Lung (tissue), 12 donors: Measurements from ENCODE around the gene DENND1A. TPM values are rescaled to one million over a fixed set of nuclear protein-coding genes. Genes with fewer than 3 reads are reported as not detected.

Experiments used
- ATAC-seq: fragments of 200-7000 bp; cut with Tn5 transposase; one replicate; pipeline ENCODE4 v1.9.1; 2020; ENCODE audit warnings: moderate number of reproducible peaks; ENCODE audit not compliant: insufficient read depth, low FRiP score
- DNase-seq, 3 donors: peaks; one replicate each; pipeline ENCODE4 v3.0.0-alpha.2; 2013 to 2017
- H3K27ac ChIP-seq, 2 donors: one replicate each; pipeline ENCODE4 v1.5.1; 2013; ENCODE audit warnings: mild to moderate bottlenecking in 2 of 2, moderate library complexity in 2 of 2, control low read depth in 1 of 2, inconsistent platforms in 1 of 2, low read depth in 1 of 2, low read length in 1 of 2
- H3K27me3 ChIP-seq, 3 donors: one replicate each; pipeline ENCODE4 v1.5.1; 2013; ENCODE audit warnings: low read length in 2 of 3; ENCODE audit not compliant: control insufficient read depth in 3 of 3, insufficient read depth in 3 of 3
- H3K36me3 ChIP-seq, 4 donors: one replicate each; pipeline ENCODE4 v1.5.1; 2013; ENCODE audit warnings: low read length in 4 of 4, mild to moderate bottlenecking in 1 of 4, moderate library complexity in 1 of 4; ENCODE audit not compliant: control insufficient read depth in 4 of 4, insufficient read depth in 4 of 4
- H3K4me1 ChIP-seq, 5 donors: one replicate each; pipeline ENCODE4 v1.5.1; 2013; ENCODE audit warnings: low read length in 5 of 5, mild to moderate bottlenecking in 2 of 5, moderate library complexity in 1 of 5; ENCODE audit not compliant: control insufficient read depth in 5 of 5, insufficient read depth in 5 of 5
- H3K4me3 ChIP-seq: one replicate; pipeline ENCODE4 v1.5.1; 2013; ENCODE audit warnings: mild to moderate bottlenecking, control low read depth, moderate library complexity
- H3K9ac ChIP-seq, 2 donors: one replicate each; pipeline ENCODE4 v1.5.1; 2013; ENCODE audit warnings: low read length in 2 of 2, control low read depth in 1 of 2; ENCODE audit not compliant: insufficient read depth in 1 of 2
- H3K9me3 ChIP-seq, 4 donors: one replicate each; pipeline ENCODE4 v1.5.1; 2013; ENCODE audit warnings: low read length in 3 of 4, mild to moderate bottlenecking in 1 of 4, moderate library complexity in 1 of 4; ENCODE audit not compliant: control insufficient read depth in 4 of 4, insufficient read depth in 3 of 4
- WGBS, 2 donors: extraction: QIAGEN DNeasy Blood & Tissue Kit; methylation state at CpG; one replicate each; pipeline ENCODE4 v1.1.7; 2013; 5-methylcytosine and 5-hydroxymethylcytosine counted together
- polyA plus RNA-seq, 2 donors: library from polyadenylated mRNA; stranded (reverse); fragments of 200-250 nt; gene quantifications; one replicate each; pipeline ENCODE4 v1.2.1, GENCODE V29; 2013
- total RNA-seq, 2 donors: library from RNA; depleted of rRNA in 1 of 2; stranded (reverse); fragments of >200 nt in 1 of 2; gene quantifications; one replicate each; pipeline ENCODE4 v1.2.1, GENCODE V29; 2014 to 2021
- TF ChIP-seq, protein P1 (sequence below): IDR thresholded peaks from 2 replicates; pipeline ENCODE4 v1.5.1; 2012; ENCODE audit warnings: mild to moderate bottlenecking; ENCODE audit errors: control extremely low read depth, extremely low read depth
- donor health status: control.
- donor health status: control.
- donor health status: Bipolar disorder and iron deficiency.
- donor health status: healthy.
- donor health status: DM: yes; HTN: yes; CAD: no.

The DENND1A gene
- total and polyA plus RNA-seq, 4 donors, result 5.7 to 29.8 (median 14.5) TPM

DNA sequence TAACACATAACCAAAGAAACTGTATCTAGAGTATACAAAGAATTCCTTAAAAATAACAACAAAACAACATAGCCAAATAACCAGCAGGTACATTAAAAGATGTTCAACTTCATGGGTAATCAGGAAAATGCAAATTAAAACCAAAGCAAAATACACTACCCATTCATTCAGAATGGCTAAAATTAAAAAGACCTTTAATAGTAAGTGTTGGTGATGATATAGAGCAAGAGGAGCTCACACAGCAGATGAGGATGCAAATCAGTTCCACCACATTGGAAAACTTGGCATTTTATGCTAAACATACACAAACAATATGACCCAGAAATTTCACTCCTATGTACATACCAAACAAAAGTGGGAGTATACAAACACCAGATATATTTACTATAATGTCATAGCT, 97.8 kb downstream of the DENND1A start:
- TF ChIP-seq, protein P1, sequence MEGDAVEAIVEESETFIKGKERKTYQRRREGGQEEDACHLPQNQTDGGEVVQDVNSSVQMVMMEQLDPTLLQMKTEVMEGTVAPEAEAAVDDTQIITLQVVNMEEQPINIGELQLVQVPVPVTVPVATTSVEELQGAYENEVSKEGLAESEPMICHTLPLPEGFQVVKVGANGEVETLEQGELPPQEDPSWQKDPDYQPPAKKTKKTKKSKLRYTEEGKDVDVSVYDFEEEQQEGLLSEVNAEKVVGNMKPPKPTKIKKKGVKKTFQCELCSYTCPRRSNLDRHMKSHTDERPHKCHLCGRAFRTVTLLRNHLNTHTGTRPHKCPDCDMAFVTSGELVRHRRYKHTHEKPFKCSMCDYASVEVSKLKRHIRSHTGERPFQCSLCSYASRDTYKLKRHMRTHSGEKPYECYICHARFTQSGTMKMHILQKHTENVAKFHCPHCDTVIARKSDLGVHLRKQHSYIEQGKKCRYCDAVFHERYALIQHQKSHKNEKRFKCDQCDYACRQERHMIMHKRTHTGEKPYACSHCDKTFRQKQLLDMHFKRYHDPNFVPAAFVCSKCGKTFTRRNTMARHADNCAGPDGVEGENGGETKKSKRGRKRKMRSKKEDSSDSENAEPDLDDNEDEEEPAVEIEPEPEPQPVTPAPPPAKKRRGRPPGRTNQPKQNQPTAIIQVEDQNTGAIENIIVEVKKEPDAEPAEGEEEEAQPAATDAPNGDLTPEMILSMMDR, result no peak
- H3K4me3 ChIP-seq, result no peak overlapping the region
- ATAC-seq (no peak), DNase-seq (no peak)
- H3K36me3 ChIP-seq, result no peaks in the 10 kb centered on the region
- no peak overlapping the region for H3K9ac ChIP-seq
- H3K9me3 ChIP-seq, result peaks cover 2 to 10% (median 5%) of the 10 kb centered on the region in 4 donors
- no peak overlapping the region for H3K27ac ChIP-seq
- peaks cover 0 to 12% (median 6%) of the 10 kb centered on the region in 5 donors for H3K4me1 ChIP-seq
- no peaks in the 10 kb centered on the region for H3K27me3 ChIP-seq

DNA sequence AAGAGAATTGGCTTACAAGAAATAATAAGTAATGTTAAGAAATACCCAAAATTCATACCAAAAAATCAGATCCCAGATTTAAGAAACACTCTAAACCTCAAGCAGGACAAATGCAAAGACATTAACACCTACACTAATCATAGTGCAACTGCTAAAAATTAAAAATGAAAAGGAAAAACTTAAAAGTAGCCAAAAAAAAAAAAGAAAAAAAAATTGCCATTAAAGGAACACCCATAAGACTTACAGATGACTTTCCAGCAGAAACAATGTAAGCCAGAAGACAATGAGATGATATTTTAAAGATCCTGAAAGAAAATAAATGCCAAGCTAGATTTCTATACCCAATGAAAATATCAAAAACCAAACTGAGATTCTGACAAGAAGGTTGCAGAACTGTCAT, 101.5 kb downstream of the DENND1A start:
- H3K4me1 ChIP-seq, result peaks cover 0 to 3% (median 0%) of the 10 kb centered on the region in 5 donors

DNA sequence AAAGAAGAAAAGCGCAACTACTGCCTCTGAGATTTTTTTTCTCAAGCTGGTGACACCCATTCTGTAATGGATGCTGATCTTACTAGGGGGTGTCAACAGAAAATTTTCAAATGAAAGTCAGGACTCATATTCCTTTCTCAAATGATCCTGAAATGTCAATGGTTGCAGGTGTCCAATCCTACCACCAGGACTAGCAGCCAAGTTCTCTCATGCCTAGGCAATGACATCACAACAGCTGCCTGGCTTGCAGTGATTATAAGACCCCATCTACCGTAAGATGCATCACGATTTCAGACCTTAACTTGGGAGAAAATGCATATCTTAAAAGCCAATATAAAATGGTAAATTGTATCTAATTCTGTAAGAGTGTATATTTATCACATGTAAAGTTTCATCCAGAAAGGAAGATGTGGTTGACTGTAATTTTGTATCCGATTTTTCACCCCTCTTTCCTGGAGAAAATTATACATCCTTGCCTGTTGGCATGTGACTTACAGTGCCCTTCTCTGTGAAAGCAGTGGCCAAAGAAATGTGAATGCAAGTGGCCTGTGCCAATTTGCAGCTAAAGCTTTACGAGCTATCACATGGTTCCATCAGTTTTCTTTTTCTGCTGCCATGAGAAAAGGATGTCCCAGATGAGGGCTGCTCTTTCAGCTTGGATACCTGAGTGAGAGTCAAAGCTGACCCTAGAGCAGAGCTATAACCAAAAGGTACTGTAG, 104.4 kb downstream of the DENND1A start:
- Histone ChIP-seq H3K9ac (no peak overlapping the region), H3K36me3 (no peaks in the 10 kb centered on the region), H3K9me3 (peaks cover 0 to 10% (median 5%) of the 10 kb centered on the region in 4 donors), H3K27me3 (no peaks in the 10 kb centered on the region), H3K4me3 (no peak overlapping the region), H3K4me1 (peaks cover 0 to 3% (median 0%) of the 10 kb centered on the region in 5 donors), H3K27ac (no peak overlapping the region)
- ATAC-seq (no peak), DNase-seq (no peak)
- TF ChIP-seq, protein P1, result no peak
- WGBS, 2 donors, result 93 to 95% methylated on average over 5 of the region's 5 CpGs

More for the DNA sequence above, 101.5 kb downstream of the DENND1A start:
- Histone ChIP-seq H3K4me3 (no peak overlapping the region), H3K36me3 (no peaks in the 10 kb centered on the region), H3K27me3 (no peaks in the 10 kb centered on the region), H3K9ac (no peak overlapping the region), H3K9me3 (peaks cover 2 to 10% (median 5%) of the 10 kb centered on the region in 4 donors), H3K27ac (no peak overlapping the region)
- TF ChIP-seq, protein P1, result no peak
- ATAC-seq, result no peak
- DNase-seq, result no peak
